ENCODE results near the gene UTS2R.
A peak's percentile ranks its signal among the peaks of the same experiment; 100 is the strongest.

UTS2R gene

DNA sequence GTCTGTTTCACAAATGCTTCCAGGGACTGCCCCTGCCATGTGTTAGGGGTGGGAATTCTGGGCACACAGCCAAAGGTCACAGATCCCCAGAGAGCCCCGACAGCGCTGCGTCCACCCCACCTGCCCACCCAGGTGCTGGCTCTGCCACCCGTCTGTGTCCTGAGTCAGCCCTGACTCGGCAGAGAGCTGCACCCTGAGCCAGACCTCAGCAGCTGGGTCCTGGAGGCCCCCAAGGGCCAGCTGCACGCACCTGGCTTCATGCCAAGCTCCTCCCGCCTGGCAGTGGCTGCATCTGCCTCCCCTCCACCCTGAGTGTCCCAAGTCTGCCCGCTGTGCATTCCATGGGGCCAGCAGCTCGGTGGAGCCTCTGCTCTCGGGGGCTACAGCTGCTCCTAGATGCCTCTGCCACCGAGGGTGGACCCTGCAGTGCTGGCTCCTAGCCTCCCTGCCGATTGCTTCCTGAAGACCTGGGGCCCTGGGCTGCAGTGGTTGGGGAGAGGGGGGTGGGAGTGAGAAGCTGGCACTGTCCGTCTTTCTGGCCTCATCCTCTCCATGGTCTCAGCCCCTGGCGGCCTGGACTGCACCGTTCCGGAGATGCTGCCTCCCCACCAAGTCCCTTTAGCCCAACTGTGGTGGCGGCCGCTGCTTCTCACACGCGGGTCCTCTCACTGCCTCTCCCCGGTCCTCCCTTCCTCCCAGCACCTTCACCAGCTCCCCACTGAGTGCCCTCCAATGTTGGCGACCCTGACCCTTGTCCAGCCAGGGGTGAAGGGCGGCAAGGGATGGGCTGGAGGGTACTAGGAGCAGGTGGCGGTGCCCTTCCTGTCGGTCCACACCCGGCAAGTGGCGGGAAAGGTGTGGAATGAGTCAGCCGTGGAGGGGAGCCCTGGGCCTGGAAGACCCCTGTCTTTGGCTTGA is 41.0 kb upstream of the UTS2R start:
- H3K4me3 ChIP-seq (ENCODE audit: low read length), result no peak overlapping the region
- peak; percentile 7; the same call in 1 of the 2 replicates for TF ChIP-seq CTCF (conservative IDR thresholded peaks at IDR 0.05; ENCODE audit: low read length)
- peak; percentile 58 for DNase-seq (ENCODE audit: low read depth)

GRCh38 chr17:82331345-82331939 is 40.1 kb upstream of the UTS2R start:
- H3K4me3 ChIP-seq (ENCODE audit: low read length), result no peak overlapping the region
- no peak for DNase-seq (ENCODE audit: low read depth)
- TF ChIP-seq CTCF (conservative IDR thresholded peaks at IDR 0.05; ENCODE audit: low read length), result no peak

- DNase-seq (ENCODE audit: low read depth), result peak; percentile 47
- no peak for TF ChIP-seq CTCF (conservative IDR thresholded peaks at IDR 0.05; ENCODE audit: low read length)
- H3K4me3 ChIP-seq (ENCODE audit: low read length), result peak overlapping the region; percentile 64
Measured at GRCh38 chr17:82332669-82333278, 38.8 kb upstream of the UTS2R start.

- no peak for TF ChIP-seq CTCF (conservative IDR thresholded peaks at IDR 0.05; ENCODE audit: low read length)
- peak within 1 kb of the TSS; percentile 64 for H3K4me3 ChIP-seq (ENCODE audit: low read length)
- DNase-seq (ENCODE audit: low read depth), result peak; percentile 56
Measured at GRCh38 chr17:82333279-82334171, 38.0 kb upstream of the UTS2R start, which contains the start of gene SECTM1. Gene SECTM1, minus strand, starts transcription at chr17:82333766. Its CDS starts 6,526 bp downstream, at chr17:82327240.

DNA sequence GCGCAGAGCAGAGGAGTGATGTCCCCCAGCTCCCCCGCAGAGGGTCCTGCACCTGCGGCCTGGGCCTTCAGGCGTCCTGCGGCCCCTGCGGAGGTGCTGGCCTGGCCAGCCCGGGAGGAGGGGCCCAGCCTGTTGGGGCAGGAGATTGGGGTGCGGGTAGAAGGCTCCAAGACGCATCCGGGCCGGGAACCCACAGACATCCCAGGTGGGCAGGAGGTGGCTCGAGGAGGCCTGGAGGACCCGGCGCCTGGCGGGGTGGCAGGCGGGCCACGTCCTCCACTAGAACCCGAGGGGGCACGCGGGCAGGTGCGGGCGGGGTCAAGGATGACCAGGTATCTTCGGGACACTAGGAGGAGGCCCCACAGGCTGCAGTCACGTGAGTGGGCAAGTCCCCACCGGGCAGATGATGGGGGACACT is 37.4 kb upstream of the UTS2R start:
- TF ChIP-seq CTCF (conservative IDR thresholded peaks at IDR 0.05; ENCODE audit: low read length), result no peak
- DNase-seq (ENCODE audit: low read depth), result no peak
- H3K4me3 ChIP-seq (ENCODE audit: low read length), result peak overlapping the region; percentile 54

DNA sequence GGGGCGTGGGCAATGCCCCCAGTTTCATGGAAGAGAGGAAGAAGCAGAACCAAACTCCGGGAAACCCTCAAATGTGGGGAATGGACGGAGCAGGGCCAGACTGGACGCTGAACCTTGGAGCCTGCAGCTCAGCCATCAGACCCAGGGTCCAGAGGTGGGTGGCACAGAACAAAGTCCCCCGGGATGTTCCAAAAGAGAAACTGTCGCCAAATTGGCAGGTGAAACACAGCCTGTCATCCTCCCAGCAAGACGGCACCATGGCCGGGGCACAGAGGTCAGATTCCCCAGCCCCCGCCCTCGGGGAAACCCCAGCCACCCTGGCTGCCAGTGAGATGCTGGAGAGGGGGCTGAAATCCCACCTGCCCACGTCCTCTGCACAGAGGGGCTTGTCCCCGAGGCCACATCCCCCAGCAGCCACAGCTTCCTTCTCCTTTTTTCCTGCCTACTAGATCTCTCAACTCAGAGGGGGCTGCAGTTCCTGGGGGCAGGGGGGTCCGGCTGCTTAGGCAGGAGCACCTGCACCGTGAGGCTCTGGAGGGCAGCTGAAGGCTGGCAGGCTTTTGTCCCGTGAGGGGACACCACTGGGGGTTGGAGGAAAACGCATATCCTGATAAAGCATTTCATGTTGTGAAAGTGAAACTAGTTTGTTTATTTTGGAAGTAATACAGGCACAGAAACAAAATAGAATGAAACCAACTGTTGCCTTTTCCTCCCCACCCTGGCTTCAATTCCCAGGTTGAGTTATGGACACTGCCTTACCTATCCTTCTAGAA is 36.8 kb upstream of the UTS2R start:
- H3K4me3 ChIP-seq (ENCODE audit: low read length), result peak overlapping the region; percentile 54
- no peak for TF ChIP-seq CTCF (conservative IDR thresholded peaks at IDR 0.05; ENCODE audit: low read length)
- DNase-seq (ENCODE audit: low read depth), result no peak
